HepG2 (cell line): Measurements from ENCODE around the gene CCDC30. TPM values are rescaled to one million over a fixed set of nuclear protein-coding genes. Genes with fewer than 3 reads are reported as not detected.

Source experiments
- JDP2 ChIP-seq: sonication (generic); formaldehyde crosslinking; IDR thresholded peaks from 2 replicates; pipeline ENCODE4 v1.8.1; 2022; ENCODE audit warnings: missing genetic modification reagents, borderline replicate concordance
- KLF16 ChIP-seq, 2 experiments: sonication (generic) in 1 of 2; formaldehyde crosslinking in 1 of 2; IDR thresholded peaks; 2 replicates each; pipeline versions ENCODE4 v1.6.1 to v1.8.0; 2016 to 2023; ENCODE audit warnings: missing genetic modification reagents in 2 of 2, missing compliant biosample characterization in 1 of 2
- RERE ChIP-seq: IDR thresholded peaks from 2 replicates; pipeline ENCODE4 v1.6.1; 2016; ENCODE audit warnings: low read depth, missing genetic modification reagents, missing compliant biosample characterization
- TBP ChIP-seq: sonication (generic); formaldehyde crosslinking; IDR thresholded peaks from 2 replicates; pipeline ENCODE4 v1.5.0; 2020; ENCODE audit warnings: missing genetic modification reagents
- THAP11 ChIP-seq: IDR thresholded peaks from 2 replicates; pipeline ENCODE4 v1.6.1; 2016; ENCODE audit warnings: missing biosample characterization, missing genetic modification reagents
- TSC22D2 ChIP-seq: sonication (generic); formaldehyde crosslinking; IDR thresholded peaks from 2 replicates; pipeline ENCODE4 v1.5.1; 2020; ENCODE audit warnings: missing genetic modification reagents, mild to moderate bottlenecking, borderline replicate concordance
- ZKSCAN5 ChIP-seq: sonication (generic); formaldehyde crosslinking; IDR thresholded peaks from 2 replicates; pipeline ENCODE4 v1.5.1; 2020; ENCODE audit warnings: mild to moderate bottlenecking, missing genetic modification reagents
- ZNF569 ChIP-seq: sonication (generic); formaldehyde crosslinking; IDR thresholded peaks from 2 replicates; pipeline ENCODE4 v1.5.0; 2020; ENCODE audit warnings: mild to moderate bottlenecking, missing genetic modification reagents, moderate library complexity, borderline replicate concordance
- polyA plus RNA-seq, 8 experiments: library from polyadenylated mRNA; depleted of rRNA in 3 of 8; stranded (reverse) in 7 of 8; unstranded in 1 of 8; fragments of >200 nt; fragmentation: Illumina TruSeq in 4 of 8; extraction: Trizol in 4 of 8; gene quantifications; 2 replicates each; pipeline versions ENCODE4 v1.2.1 to v1.2.3, GENCODE V29; 2011 to 2016; ENCODE audit warnings: low read depth in 4 of 8, missing spikeins in 1 of 8, mixed read lengths in 1 of 8; ENCODE audit not compliant: insufficient read depth in 1 of 8
- total RNA-seq, 5 experiments: library from RNA; depleted of rRNA; stranded (reverse); fragments of >200 nt; fragmentation: Illumina TruSeq; extraction: Trizol; gene quantifications; 2 replicates each; pipeline ENCODE4 v1.2.3, GENCODE V29; 2016; ENCODE audit warnings: low read depth in 1 of 5
- TF ChIP-seq, protein P1 (sequence below), 2 experiments: fragments of 450-650 bp in 1 of 2; sonication (generic) in 1 of 2; formaldehyde crosslinking in 1 of 2; IDR thresholded peaks; 2 replicates each; pipeline versions ENCODE4 v1.6.1 to v1.8.0; 2016 to 2022; ENCODE audit warnings: antibody characterized with exemption in 1 of 2, mild to moderate bottlenecking in 1 of 2, missing genetic modification reagents in 1 of 2
- TF ChIP-seq, protein P2 (sequence below): sonication (generic); formaldehyde crosslinking; IDR thresholded peaks from 2 replicates; pipeline ENCODE4 v1.5.0; 2020; ENCODE audit warnings: mild to moderate bottlenecking, missing genetic modification reagents

Gene CCDC30
- total and polyA plus RNA-seq, 2 of the 13 experiments (the other 11 are each of a cell fraction or from before 2014, with no cell fraction given): 0.25 to 0.77 TPM

DNA sequence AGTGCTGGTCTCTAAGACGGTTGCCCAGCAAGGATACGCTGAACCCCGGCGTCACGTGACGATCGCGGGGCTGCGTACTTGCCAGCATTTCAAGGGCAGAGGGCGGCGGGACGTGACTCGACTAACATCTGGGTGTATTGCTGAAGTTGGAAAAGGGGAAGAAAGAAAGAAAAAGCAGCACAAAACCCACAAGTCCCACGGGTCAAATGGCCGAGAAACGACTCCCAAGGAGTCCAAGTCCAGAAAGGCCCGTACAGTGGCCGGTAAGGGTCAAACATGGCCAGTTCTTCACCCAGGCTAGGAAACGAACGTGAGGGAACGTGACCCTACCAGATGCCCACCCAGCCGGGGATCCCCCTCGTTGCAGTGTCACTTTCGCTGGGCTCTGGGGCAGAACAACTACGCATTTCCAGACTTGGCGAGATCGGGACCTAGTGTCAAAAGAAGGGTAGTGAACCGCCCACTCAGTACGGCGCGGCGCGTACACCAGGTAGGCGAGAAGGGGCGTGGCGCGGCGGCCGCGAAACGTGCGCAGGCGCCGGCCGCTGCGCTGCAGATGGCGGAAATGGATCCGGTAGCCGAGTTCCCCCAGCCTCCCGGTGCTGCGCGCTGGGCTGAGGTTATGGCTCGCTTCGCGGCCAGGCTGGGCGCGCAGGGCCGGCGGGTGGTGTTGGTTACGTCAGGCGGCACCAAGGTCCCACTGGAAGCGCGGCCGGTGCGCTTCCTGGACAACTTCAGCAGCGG is 6.9 kb upstream of the CCDC30 start, which contains the start of the genes PPCS and ZMYND12 (continued):
- TF ChIP-seq, protein P1, sequence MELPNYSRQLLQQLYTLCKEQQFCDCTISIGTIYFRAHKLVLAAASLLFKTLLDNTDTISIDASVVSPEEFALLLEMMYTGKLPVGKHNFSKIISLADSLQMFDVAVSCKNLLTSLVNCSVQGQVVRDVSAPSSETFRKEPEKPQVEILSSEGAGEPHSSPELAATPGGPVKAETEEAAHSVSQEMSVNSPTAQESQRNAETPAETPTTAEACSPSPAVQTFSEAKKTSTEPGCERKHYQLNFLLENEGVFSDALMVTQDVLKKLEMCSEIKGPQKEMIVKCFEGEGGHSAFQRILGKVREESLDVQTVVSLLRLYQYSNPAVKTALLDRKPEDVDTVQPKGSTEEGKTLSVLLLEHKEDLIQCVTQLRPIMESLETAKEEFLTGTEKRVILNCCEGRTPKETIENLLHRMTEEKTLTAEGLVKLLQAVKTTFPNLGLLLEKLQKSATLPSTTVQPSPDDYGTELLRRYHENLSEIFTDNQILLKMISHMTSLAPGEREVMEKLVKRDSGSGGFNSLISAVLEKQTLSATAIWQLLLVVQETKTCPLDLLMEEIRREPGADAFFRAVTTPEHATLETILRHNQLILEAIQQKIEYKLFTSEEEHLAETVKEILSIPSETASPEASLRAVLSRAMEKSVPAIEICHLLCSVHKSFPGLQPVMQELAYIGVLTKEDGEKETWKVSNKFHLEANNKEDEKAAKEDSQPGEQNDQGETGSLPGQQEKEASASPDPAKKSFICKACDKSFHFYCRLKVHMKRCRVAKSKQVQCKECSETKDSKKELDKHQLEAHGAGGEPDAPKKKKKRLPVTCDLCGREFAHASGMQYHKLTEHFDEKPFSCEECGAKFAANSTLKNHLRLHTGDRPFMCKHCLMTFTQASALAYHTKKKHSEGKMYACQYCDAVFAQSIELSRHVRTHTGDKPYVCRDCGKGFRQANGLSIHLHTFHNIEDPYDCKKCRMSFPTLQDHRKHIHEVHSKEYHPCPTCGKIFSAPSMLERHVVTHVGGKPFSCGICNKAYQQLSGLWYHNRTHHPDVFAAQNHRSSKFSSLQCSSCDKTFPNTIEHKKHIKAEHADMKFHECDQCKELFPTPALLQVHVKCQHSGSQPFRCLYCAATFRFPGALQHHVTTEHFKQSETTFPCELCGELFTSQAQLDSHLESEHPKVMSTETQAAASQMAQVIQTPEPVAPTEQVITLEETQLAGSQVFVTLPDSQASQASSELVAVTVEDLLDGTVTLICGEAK (IDR thresholded peaks at IDR 0.05): no peak
- TF ChIP-seq, protein P1 (CRISPR knock-in tag; IDR thresholded peaks at IDR 0.05): peak; percentile 67
- TF ChIP-seq, protein P2, sequence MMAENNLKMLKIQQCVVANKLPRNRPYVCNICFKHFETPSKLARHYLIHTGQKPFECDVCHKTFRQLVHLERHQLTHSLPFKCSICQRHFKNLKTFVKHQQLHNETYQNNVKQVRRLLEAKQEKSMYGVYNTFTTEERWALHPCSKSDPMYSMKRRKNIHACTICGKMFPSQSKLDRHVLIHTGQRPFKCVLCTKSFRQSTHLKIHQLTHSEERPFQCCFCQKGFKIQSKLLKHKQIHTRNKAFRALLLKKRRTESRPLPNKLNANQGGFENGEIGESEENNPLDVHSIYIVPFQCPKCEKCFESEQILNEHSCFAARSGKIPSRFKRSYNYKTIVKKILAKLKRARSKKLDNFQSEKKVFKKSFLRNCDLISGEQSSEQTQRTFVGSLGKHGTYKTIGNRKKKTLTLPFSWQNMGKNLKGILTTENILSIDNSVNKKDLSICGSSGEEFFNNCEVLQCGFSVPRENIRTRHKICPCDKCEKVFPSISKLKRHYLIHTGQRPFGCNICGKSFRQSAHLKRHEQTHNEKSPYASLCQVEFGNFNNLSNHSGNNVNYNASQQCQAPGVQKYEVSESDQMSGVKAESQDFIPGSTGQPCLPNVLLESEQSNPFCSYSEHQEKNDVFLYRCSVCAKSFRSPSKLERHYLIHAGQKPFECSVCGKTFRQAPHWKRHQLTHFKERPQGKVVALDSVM (CRISPR knock-in tag): 0 out of 2 replicates have a peak, but pooled peaks have one; percentile 62
- TF ChIP-seq RERE (CRISPR knock-in tag) (no peak), KLF16 (CRISPR knock-in tag; IDR thresholded peaks at IDR 0.05) (peak in 1 of 2 experiments; percentile 81; a peak in 1 of 4 replicates), TSC22D2 (CRISPR knock-in tag) (no peak; the same call in 1 of the 2 replicates), JDP2 (CRISPR knock-in tag) (no peak), TBP (CRISPR knock-in tag) (no peak), ZKSCAN5 (CRISPR knock-in tag) (no peak), THAP11 (CRISPR knock-in tag) (peak; percentile 83), ZNF569 (CRISPR knock-in tag) (no peak)
